ENCODE measurements around the gene PTPRN2.
"Not testable (repeated sequence)": the region's sequence is repeated elsewhere in the genome, so short reads cannot be mapped to it uniquely, and the experiment has no call there.

DNA sequence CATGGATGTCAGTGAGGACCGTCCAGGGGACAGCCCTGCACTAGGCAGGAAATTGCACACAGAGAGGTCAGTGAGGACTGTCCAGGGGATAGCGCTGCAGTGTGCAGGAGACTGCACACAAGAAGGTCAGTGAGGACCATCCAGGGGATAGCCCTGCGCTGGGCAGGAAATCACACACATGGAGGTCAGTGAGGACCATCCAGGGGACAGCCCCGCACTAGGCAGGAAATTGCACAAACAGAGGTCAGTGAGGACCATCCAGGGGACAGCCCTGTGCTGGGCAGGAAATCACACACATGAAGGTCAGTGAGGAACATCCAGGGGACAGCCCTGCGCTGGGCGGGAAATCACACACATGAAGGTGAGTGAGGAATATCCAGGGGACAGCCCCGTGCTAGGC, 80.4 kb downstream of the PTPRN2 start:
- not testable (repeated sequence) for TF ChIP-seq POLR2A, EP300, POLR2AphosphoS5 (IDR thresholded peaks at IDR 0.05)
- TF ChIP-seq, protein P1, sequence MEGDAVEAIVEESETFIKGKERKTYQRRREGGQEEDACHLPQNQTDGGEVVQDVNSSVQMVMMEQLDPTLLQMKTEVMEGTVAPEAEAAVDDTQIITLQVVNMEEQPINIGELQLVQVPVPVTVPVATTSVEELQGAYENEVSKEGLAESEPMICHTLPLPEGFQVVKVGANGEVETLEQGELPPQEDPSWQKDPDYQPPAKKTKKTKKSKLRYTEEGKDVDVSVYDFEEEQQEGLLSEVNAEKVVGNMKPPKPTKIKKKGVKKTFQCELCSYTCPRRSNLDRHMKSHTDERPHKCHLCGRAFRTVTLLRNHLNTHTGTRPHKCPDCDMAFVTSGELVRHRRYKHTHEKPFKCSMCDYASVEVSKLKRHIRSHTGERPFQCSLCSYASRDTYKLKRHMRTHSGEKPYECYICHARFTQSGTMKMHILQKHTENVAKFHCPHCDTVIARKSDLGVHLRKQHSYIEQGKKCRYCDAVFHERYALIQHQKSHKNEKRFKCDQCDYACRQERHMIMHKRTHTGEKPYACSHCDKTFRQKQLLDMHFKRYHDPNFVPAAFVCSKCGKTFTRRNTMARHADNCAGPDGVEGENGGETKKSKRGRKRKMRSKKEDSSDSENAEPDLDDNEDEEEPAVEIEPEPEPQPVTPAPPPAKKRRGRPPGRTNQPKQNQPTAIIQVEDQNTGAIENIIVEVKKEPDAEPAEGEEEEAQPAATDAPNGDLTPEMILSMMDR (IDR thresholded peaks at IDR 0.05) = not testable (repeated sequence)

All from sigmoid colon (tissue), 4 donors.